D721Med (cell line): ENCODE measurements around the gene RNF150.

Source experiments
- DNase-seq: peaks from one replicate; pipeline ENCODE4 v3.0.0; 2011; ENCODE audit warnings: low spot score; ENCODE audit not compliant: insufficient read length
- FAIRE-seq: peaks from 2 replicates; lab custom pipeline; 2011; peaks lifted over from hg19 to GRCh38; lab: Jason Lieb, UNC
- TF ChIP-seq, protein P1 (sequence below): IDR thresholded peaks from 2 replicates; pipeline ENCODE4 v1.5.1; 2012; ENCODE audit warnings: mild to moderate bottlenecking, control low read depth; ENCODE audit not compliant: insufficient read depth; ENCODE audit errors: missing control alignments

RNF150 gene

GRCh38 chr4:140989944-140990343, 143.3 kb downstream of the RNF150 start:
- DNase-seq (no peak), FAIRE-seq (no peak)
- TF ChIP-seq, protein P1, sequence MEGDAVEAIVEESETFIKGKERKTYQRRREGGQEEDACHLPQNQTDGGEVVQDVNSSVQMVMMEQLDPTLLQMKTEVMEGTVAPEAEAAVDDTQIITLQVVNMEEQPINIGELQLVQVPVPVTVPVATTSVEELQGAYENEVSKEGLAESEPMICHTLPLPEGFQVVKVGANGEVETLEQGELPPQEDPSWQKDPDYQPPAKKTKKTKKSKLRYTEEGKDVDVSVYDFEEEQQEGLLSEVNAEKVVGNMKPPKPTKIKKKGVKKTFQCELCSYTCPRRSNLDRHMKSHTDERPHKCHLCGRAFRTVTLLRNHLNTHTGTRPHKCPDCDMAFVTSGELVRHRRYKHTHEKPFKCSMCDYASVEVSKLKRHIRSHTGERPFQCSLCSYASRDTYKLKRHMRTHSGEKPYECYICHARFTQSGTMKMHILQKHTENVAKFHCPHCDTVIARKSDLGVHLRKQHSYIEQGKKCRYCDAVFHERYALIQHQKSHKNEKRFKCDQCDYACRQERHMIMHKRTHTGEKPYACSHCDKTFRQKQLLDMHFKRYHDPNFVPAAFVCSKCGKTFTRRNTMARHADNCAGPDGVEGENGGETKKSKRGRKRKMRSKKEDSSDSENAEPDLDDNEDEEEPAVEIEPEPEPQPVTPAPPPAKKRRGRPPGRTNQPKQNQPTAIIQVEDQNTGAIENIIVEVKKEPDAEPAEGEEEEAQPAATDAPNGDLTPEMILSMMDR = no peak

DNA sequence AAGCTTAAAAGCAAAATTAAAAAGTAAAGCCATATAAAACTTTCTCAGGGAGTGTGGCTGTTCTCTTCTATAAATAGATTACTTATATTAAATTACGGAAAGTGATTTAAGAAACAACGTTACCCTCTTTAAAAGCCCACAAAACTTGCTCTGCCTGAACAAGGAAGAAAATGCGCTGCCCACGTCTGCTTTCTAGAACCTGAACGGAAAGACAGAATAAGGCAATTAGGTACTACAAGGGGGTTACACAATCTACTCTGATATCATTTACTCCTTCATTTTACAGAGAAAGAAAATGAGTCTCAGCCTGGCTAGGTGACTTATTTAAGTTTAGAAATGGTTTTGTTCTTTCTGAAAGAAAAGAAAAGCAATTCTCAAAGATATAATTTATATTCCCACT, 147.2 kb downstream of the RNF150 start:
- FAIRE-seq (no peak), DNase-seq (no peak)
- TF ChIP-seq, protein P1 = no peak

GRCh38 chr4:140982613-140983340, 150.5 kb downstream of the RNF150 start:
- DNase-seq (no peak), FAIRE-seq (no peak)
- TF ChIP-seq, protein P1 = no peak

DNA sequence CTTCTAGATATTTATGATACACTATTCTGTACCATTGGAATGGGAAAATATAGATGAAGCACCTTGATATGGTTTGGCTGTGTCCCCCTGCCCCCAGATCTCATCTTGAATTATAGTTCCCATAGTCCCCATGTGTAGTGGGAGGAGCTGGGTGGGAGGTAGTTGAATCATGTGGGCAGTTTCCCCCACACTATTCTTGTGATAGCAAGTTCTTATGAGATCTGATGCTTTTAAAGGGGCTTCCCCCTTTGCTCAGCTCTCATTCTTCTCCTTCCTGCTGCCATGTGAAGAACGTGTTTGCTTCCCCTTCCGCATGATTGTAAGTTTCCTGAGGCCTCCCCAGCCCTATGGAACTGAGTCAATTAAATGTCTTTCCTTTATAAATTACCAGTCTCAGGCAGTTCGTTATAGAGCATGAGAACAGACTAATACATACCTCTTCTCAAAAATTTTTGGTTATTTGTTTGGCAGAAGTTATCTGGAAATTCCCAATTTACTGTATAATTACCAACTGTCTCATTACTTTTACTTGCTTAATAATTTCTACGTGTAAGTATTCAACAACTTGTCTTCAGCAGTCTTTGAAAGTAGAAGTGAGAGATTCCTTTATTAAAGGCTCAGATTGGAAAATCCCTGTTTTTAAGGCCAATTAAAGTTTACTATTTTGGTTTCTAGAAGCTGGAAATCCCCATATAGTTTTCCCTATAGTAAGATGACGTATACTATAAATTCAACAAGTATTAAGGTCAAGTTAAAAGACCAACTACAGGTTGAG, 152.7 kb downstream of the RNF150 start:
- no peak for FAIRE-seq
- TF ChIP-seq, protein P1 = no peak
- DNase-seq = no peak

GRCh38 chr4:140976768-140977167, 156.5 kb downstream of the RNF150 start:
- DNase-seq = no peak
- no peak for FAIRE-seq
- TF ChIP-seq, protein P1 = no peak

DNA sequence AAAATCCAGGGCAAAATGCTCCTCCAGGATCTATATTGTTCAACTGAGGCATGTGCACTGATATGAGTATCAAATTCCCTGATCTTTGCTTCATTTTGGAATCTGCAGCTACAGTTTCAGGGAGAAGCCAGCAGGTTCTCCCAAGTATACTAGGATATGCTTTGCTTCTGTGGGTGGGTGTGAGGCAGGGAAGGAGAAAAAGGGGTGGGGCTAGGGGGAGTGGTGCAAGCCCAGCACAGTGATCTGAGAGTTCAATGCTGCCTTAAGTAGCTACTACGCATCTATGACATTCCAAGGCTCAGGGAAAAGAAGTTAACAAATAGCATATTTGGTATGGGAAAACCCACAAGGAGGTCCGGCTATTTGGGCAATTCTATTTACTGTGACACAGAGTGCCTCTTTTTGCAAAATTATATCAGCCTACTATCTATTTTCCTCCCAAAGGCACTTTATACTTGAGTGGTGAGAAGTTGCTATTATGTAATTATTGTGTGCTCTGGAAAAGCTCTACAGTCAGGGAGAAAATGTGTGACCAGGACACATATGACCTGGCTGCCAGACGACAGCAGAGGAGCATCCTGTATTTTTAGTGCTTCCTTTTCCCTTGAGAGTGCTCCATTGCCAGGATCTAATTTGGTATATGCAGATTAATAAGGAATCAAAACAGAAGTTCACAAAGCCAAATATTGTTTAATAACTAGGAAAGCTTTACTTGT, 162.0 kb downstream of the RNF150 start:
- no peak for DNase-seq
- no peak for FAIRE-seq
- TF ChIP-seq, protein P1 = no peak

- TF ChIP-seq, protein P1 = no peak
- peak; percentile 69 for FAIRE-seq
Measured at GRCh38 chr4:140969296-140969695, 164.0 kb downstream of the RNF150 start.

More at GRCh38 chr4:140969296-140969695, 164.0 kb downstream of the RNF150 start:
- no peak for DNase-seq
